IMR-90 (cell line): ENCODE measurements around the gene ZNF750.

Experiments
- BHLHE40 ChIP-seq: fragments of 150-350 bp; IDR thresholded peaks from 2 replicates; pipeline ENCODE4 v1.6.1; 2016; ENCODE audit warnings: mild to moderate bottlenecking, low read depth, low read length
- CEBPB ChIP-seq: IDR thresholded peaks from 2 replicates; pipeline ENCODE4 v1.6.1; 2012; ENCODE audit warnings: low read depth, low read length, improper control_type of control experiment
- CHD1 ChIP-seq: IDR thresholded peaks from 2 replicates; pipeline ENCODE4 v1.6.1; 2012; ENCODE audit warnings: low read depth, low read length, improper control_type of control experiment
- CTCF ChIP-seq: conservative IDR thresholded peaks from 2 replicates; pipeline ENCODE4 v1.5.1; 2012; ENCODE audit warnings: mild to moderate bottlenecking, low read depth, low read length, improper control_type of control experiment
- MAFK ChIP-seq: IDR thresholded peaks from 2 replicates; pipeline ENCODE4 v1.6.1; 2012; ENCODE audit warnings: low read depth, low read length, improper control_type of control experiment
- MAZ ChIP-seq: IDR thresholded peaks from 2 replicates; pipeline ENCODE4 v1.6.1; 2012; ENCODE audit warnings: low read depth, mild to moderate bottlenecking, low read length, improper control_type of control experiment, moderate library complexity, borderline replicate concordance
- MXI1 ChIP-seq: IDR thresholded peaks from 2 replicates; pipeline ENCODE4 v1.6.1; 2012; ENCODE audit warnings: low read depth, mild to moderate bottlenecking, low read length, moderate library complexity, borderline replicate concordance
- POLR2A ChIP-seq: IDR thresholded peaks from 2 replicates; pipeline ENCODE4 v1.6.1; 2012; ENCODE audit warnings: mild to moderate bottlenecking, low read depth, low read length
- RAD21 ChIP-seq: IDR thresholded peaks from 2 replicates; pipeline ENCODE4 v1.6.1; 2012; ENCODE audit warnings: low read length, improper control_type of control experiment
- RCOR1 ChIP-seq: IDR thresholded peaks from 2 replicates; pipeline ENCODE4 v1.6.1; 2012; ENCODE audit warnings: mild to moderate bottlenecking, low read length, improper control_type of control experiment; ENCODE audit not compliant: insufficient replicate concordance
- RFX5 ChIP-seq: IDR thresholded peaks from 2 replicates; pipeline ENCODE4 v1.8.0; 2012; ENCODE audit warnings: low read depth, mild to moderate bottlenecking, low read length, moderate library complexity
- SMC3 ChIP-seq: fragments of 150-350 bp; IDR thresholded peaks from 2 replicates; pipeline ENCODE4 v1.6.1; 2016; ENCODE audit warnings: low read depth, mild to moderate bottlenecking, antibody characterized with exemption, low read length, moderate library complexity
- USF2 ChIP-seq: fragments of 150-350 bp; IDR thresholded peaks from 2 replicates; pipeline ENCODE4 v1.6.1; 2017; ENCODE audit warnings: mild to moderate bottlenecking, antibody characterized with exemption, low read length, low read depth

- no peak for TF ChIP-seq RAD21
- TF ChIP-seq CTCF = no peak
- no peak for TF ChIP-seq POLR2A
- TF ChIP-seq RCOR1 = no peak
- no peak for TF ChIP-seq BHLHE40
- no peak for TF ChIP-seq MXI1
- no peak for TF ChIP-seq RFX5
- TF ChIP-seq MAZ = no peak
- TF ChIP-seq SMC3 = no peak
- TF ChIP-seq CEBPB = no peak
- no peak for TF ChIP-seq MAFK
- no peak for TF ChIP-seq USF2
- TF ChIP-seq CHD1 = no peak
Observed at GRCh38 chr17:82873521-82873920, 33.7 kb upstream of the ZNF750 start.
